Trophoblast cell (in vitro differentiated cells and primary cell): ENCODE data around the gene TBXAS1.
"Not testable (repeated sequence)": the region's sequence is repeated elsewhere in the genome, so short reads cannot be mapped to it uniquely, and the experiment has no call there.

Source experiments
- DNase-seq, 2 donors: peaks; one replicate each; pipeline ENCODE4 v3.0.0-alpha.2; 2016
- H2AFZ ChIP-seq: 2 replicates; pipeline ENCODE4 v1.6.1; 2013; ENCODE audit warnings: low read length, moderate library complexity, mild to moderate bottlenecking; ENCODE audit not compliant: insufficient read depth, poor library complexity
- H2AK5ac ChIP-seq: 2 replicates; pipeline ENCODE4 v1.6.1; 2013; ENCODE audit warnings: mild to moderate bottlenecking, low read length
- H2BK120ac ChIP-seq: 2 replicates; pipeline ENCODE4 v1.6.1; 2013; ENCODE audit warnings: low read length, mild to moderate bottlenecking, moderate library complexity; ENCODE audit not compliant: insufficient read depth, poor library complexity
- H2BK12ac ChIP-seq: 2 replicates; pipeline ENCODE4 v1.6.1; 2013; ENCODE audit warnings: mild to moderate bottlenecking, low read length, moderate library complexity
- H2BK5ac ChIP-seq: 2 replicates; pipeline ENCODE4 v1.6.1; 2013; ENCODE audit warnings: low read length, low read depth, moderate library complexity, mild to moderate bottlenecking; ENCODE audit not compliant: poor library complexity
- H3K14ac ChIP-seq: 2 replicates; pipeline ENCODE4 v1.6.1; 2013; ENCODE audit warnings: mild to moderate bottlenecking, low read length
- H3K18ac ChIP-seq: 2 replicates; pipeline ENCODE4 v1.6.1; 2013; ENCODE audit warnings: mild to moderate bottlenecking, low read length
- H3K23ac ChIP-seq: 2 replicates; pipeline ENCODE4 v1.6.1; 2013; ENCODE audit warnings: low read length
- H3K27ac ChIP-seq: 2 replicates; pipeline ENCODE4 v1.5.1; 2013; ENCODE audit warnings: low read depth, mild to moderate bottlenecking, inconsistent platforms, low read length, moderate library complexity
- H3K27me3 ChIP-seq: 2 replicates; pipeline ENCODE4 v1.6.1; 2013; ENCODE audit warnings: inconsistent platforms, mild to moderate bottlenecking, low read length, moderate library complexity; ENCODE audit not compliant: insufficient read depth
- H3K36me3 ChIP-seq, 2 experiments: 1 replicate in 1 of 2; 2 replicates in 1 of 2; pipeline ENCODE4 v1.6.1; 2013; ENCODE audit warnings: low read length in 2 of 2, mild to moderate bottlenecking in 2 of 2, moderate library complexity in 1 of 2; ENCODE audit not compliant: insufficient read depth in 2 of 2, control insufficient read depth in 1 of 2
- H3K4ac ChIP-seq: 2 replicates; pipeline ENCODE4 v1.6.1; 2013; ENCODE audit warnings: low read depth, mild to moderate bottlenecking, low read length, moderate library complexity
- H3K4me1 ChIP-seq, 2 experiments: 1 replicate in 1 of 2; 2 replicates in 1 of 2; pipeline ENCODE4 v1.6.1; 2013; ENCODE audit warnings: low read length in 2 of 2, mild to moderate bottlenecking in 2 of 2, moderate library complexity in 1 of 2; ENCODE audit not compliant: insufficient read depth in 2 of 2, control insufficient read depth in 1 of 2
- H3K4me2 ChIP-seq: 2 replicates; pipeline ENCODE4 v1.6.1; 2013; ENCODE audit warnings: inconsistent platforms, mild to moderate bottlenecking, low read length, moderate library complexity
- H3K4me3 ChIP-seq: 2 replicates; pipeline ENCODE4 v1.5.1; 2013; ENCODE audit warnings: mild to moderate bottlenecking, low read depth, low read length, inconsistent platforms
- H3K79me1 ChIP-seq: one replicate; pipeline ENCODE4 v1.6.1; 2013; ENCODE audit warnings: low read length
- H3K79me2 ChIP-seq: 2 replicates; pipeline ENCODE4 v1.6.1; 2013; ENCODE audit warnings: low read length, mild to moderate bottlenecking; ENCODE audit not compliant: control insufficient read depth, insufficient read depth, poor library complexity
- H3K9ac ChIP-seq: 2 replicates; pipeline ENCODE4 v1.6.1; 2013; ENCODE audit warnings: mild to moderate bottlenecking, low read length
- H3K9me3 ChIP-seq: 2 replicates; pipeline ENCODE4 v1.6.1; 2013; ENCODE audit warnings: low read depth, mild to moderate bottlenecking, control low read depth, inconsistent platforms, low read length; ENCODE audit not compliant: insufficient read depth
- H4K12ac ChIP-seq: 2 replicates; pipeline ENCODE4 v1.6.1; 2013; ENCODE audit warnings: low read depth, mild to moderate bottlenecking, low read length, moderate library complexity
- H4K8ac ChIP-seq: 2 replicates; pipeline ENCODE4 v1.6.1; 2013; ENCODE audit warnings: low read depth, mild to moderate bottlenecking, low read length, moderate library complexity
- H4K91ac ChIP-seq: one replicate; pipeline ENCODE4 v1.6.1; 2013; ENCODE audit warnings: low read depth, mild to moderate bottlenecking, low read length, moderate library complexity
- WGBS: extraction: QIAGEN DNeasy Blood & Tissue Kit; methylation state at CpG from one replicate; pipeline ENCODE4 v1.1.7; 2013; ENCODE audit warnings: missing lambda C conversion rate; ENCODE audit not compliant: insufficient read length, insufficient coverage; ENCODE audit errors: extremely low coverage; 5-methylcytosine and 5-hydroxymethylcytosine counted together

Gene TBXAS1

DNA sequence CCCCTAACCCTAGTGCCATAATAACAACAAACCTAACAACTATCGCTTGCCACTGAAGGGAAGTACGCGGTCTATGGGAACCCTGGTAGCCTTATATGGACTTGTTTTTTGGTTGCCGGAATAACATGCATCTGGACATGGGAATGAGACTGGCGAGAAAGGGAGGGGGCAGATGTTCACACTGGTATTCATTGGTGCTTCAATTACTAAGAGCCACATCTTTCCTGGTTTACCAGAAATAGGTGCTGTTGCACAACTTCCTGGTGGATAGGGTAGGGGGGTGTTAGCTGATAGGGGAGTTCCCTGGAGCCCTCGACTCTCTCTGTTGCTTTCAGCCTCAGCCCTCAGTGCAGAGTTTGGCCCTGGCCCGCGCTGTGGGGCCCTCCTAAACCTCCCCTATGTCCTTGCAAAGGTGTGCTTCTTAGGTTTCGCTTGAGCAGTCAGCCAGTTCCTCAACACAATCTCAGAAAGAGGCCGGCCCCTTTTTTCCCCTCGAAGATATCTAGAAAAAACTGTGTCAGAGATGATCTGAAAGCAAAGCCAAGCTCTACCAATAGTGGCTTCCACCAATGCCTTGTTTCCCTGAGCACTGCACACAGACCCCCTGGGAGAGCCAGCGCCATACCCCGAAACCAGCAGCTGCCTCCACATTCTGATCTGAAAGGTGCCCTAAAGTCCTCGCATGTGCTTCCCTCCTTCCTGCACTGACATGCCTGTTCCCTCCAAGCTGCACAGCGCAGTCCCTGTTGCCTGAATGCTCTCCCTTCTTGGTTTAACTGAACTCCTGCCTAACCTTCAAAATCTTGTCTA, 13.5 kb downstream of the TBXAS1 start:
- DNase-seq = no peak
- Histone ChIP-seq H2BK120ac (no peak overlapping the region), H2AK5ac (no peak overlapping the region), H4K12ac (no peak overlapping the region), H3K4me1 (no peaks in the 10 kb centered on the region), H4K8ac (no peak overlapping the region), H2AFZ (no peak overlapping the region), H3K4me2 (no peak overlapping the region), H3K4me3 (no peak overlapping the region), H3K18ac (no peak overlapping the region), H3K23ac (no peak overlapping the region), H3K79me2 (no peaks in the 10 kb centered on the region), H3K9me3 (peaks cover 1% of the 10 kb centered on the region), H3K9ac (no peak overlapping the region), H4K91ac (no peak overlapping the region), H3K79me1 (no peaks in the 10 kb centered on the region), H3K4ac (no peak overlapping the region), H3K36me3 (no peaks in the 10 kb centered on the region), H3K27me3 (no peaks in the 10 kb centered on the region), H3K14ac (no peak overlapping the region), H3K27ac (no peak overlapping the region), H2BK5ac (no peak overlapping the region), H2BK12ac (no peak overlapping the region)
- no CpG with 5 or more reads among the region's 15 CpGs for WGBS

DNA sequence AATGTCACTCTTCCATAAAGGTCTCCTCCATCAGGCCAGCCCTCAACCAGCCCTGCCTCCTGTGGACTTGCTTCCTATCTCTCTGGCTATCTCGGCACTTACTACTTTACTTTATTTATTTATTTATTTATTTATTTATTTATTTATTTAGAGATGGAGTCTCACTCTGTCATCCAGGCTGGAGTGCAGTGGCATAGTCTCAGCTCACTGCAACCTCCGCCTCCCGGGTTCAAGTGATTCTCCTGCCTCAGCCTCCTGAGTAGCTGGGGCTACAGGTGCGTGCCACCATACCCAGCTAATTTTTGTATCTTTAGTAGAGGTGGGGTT, 14.1 kb downstream of the TBXAS1 start:
- H2BK5ac ChIP-seq, H3K27me3 ChIP-seq: not testable (repeated sequence)

DNA sequence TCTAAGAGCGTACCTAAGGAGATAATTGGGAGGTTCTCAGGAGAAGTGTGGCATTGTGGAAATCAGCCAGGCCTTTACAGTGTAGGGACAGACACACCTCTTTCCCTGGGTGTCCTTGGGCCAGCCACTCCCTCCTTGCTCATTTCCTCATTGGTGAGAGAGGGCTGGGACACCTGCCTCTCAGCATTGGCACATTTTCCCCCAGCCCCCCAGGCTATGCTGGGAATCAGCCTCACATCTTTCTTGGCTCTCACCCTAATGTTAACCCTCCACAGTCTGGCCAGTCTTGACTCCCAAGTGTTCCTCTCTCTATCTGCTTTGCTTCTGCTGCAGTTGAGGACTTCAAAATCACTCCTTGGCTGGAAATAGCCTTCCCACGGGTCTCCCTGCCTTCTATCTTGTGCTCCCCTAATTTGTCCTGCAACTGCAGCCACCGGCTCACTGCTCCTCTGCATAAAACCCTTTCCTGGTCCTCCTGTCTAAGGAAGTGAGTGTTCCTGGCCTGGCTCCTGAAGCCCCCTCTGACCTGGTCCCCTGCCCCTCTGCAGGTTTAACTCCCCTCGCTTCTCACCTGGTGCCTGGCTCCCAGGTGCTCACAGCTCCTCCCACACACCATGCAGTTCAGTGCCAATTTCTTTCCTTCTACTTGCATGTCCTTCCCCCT, 15.8 kb downstream of the TBXAS1 start:
- Histone ChIP-seq H3K79me1 (no peaks in the 10 kb centered on the region), H3K18ac (no peak overlapping the region), H4K8ac (no peak overlapping the region), H2BK5ac (no peak overlapping the region), H3K23ac (no peak overlapping the region), H3K4me1 (no peaks in the 10 kb centered on the region), H2BK12ac (no peak overlapping the region), H3K79me2 (no peaks in the 10 kb centered on the region), H3K4me2 (no peak overlapping the region), H3K27ac (no peak overlapping the region), H4K91ac (no peak overlapping the region), H3K27me3 (no peaks in the 10 kb centered on the region), H2AFZ (no peak overlapping the region), H3K9ac (no peak overlapping the region), H3K4me3 (no peak overlapping the region), H2AK5ac (no peak overlapping the region), H4K12ac (no peak overlapping the region), H3K14ac (no peak overlapping the region), H2BK120ac (no peak overlapping the region), H3K9me3 (peaks cover 1% of the 10 kb centered on the region), H3K36me3 (no peaks in the 10 kb centered on the region), H3K4ac (no peak overlapping the region)
- no CpG with 5 or more reads among the region's 4 CpGs for WGBS
- no peak for DNase-seq

More for the DNA sequence above, 14.1 kb downstream of the TBXAS1 start:
- not testable (repeated sequence) for H4K8ac ChIP-seq, H3K79me2 ChIP-seq, H3K79me1 ChIP-seq, H3K18ac ChIP-seq, H3K23ac ChIP-seq, H3K9me3 ChIP-seq, H3K4ac ChIP-seq, H2AFZ ChIP-seq, H3K36me3 ChIP-seq, H2BK12ac ChIP-seq, H4K91ac ChIP-seq, H3K14ac ChIP-seq, H3K4me1 ChIP-seq, H3K4me3 ChIP-seq, H3K4me2 ChIP-seq, H3K27ac ChIP-seq, H4K12ac ChIP-seq, H2BK120ac ChIP-seq, H2AK5ac ChIP-seq, DNase-seq, H3K9ac ChIP-seq
- no CpG with 5 or more reads among the region's 4 CpGs for WGBS

DNA sequence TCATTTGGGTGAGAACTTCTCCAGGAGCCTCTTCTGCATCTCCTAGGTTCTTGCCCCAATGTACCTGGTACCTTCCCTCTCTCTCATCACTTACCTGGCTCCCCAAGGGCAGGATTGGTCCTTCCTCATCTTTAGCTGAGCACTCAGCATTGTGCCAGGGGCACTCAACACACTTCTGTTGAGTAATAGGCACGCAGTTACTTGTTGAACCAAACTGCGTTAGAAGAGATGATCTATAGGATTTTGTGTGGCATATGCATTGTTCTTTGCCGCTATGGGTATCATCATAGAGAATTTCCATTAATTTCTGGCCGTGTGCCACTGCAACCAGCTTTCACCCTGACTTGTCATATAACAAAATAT, 16.4 kb downstream of the TBXAS1 start:
- no peaks in the 10 kb centered on the region for H3K79me1 ChIP-seq
- H3K4me3 ChIP-seq = no peak overlapping the region
- no peak overlapping the region for H3K27ac ChIP-seq
- DNase-seq = no peak
- WGBS = no CpG with 5 or more reads among the region's 4 CpGs
- H3K4me1 ChIP-seq = no peaks in the 10 kb centered on the region
- no peak overlapping the region for H4K12ac ChIP-seq
- no peak overlapping the region for H2AK5ac ChIP-seq
- no peak overlapping the region for H3K14ac ChIP-seq
- H4K8ac ChIP-seq = no peak overlapping the region
- no peaks in the 10 kb centered on the region for H3K36me3 ChIP-seq
- no peaks in the 10 kb centered on the region for H3K79me2 ChIP-seq
- H2BK12ac ChIP-seq = no peak overlapping the region
- H3K4me2 ChIP-seq = no peak overlapping the region
- no peak overlapping the region for H3K23ac ChIP-seq
- H2BK5ac ChIP-seq = no peak overlapping the region
- H3K18ac ChIP-seq = no peak overlapping the region
- no peak overlapping the region for H2BK120ac ChIP-seq
- H4K91ac ChIP-seq = no peak overlapping the region
- no peak overlapping the region for H2AFZ ChIP-seq
- peaks cover 1% of the 10 kb centered on the region for H3K9me3 ChIP-seq
- no peaks in the 10 kb centered on the region for H3K27me3 ChIP-seq
- no peak overlapping the region for H3K4ac ChIP-seq
- H3K9ac ChIP-seq = no peak overlapping the region
